ENCODE data around the gene ELAPOR2. TPM values are rescaled to one million over a fixed set of nuclear protein-coding genes. Genes with fewer than 3 reads are reported as not detected.
"Not testable (repeated sequence)": the region's sequence is repeated elsewhere in the genome, so short reads cannot be mapped to it uniquely, and the experiment has no call there.

Gene ELAPOR2
- total and polyA plus RNA-seq, 9 of the 15 experiments (the other 6 are each of a cell fraction or from before 2014, with no cell fraction given): 9.2 to 72.0 (median 35.0) TPM

DNA sequence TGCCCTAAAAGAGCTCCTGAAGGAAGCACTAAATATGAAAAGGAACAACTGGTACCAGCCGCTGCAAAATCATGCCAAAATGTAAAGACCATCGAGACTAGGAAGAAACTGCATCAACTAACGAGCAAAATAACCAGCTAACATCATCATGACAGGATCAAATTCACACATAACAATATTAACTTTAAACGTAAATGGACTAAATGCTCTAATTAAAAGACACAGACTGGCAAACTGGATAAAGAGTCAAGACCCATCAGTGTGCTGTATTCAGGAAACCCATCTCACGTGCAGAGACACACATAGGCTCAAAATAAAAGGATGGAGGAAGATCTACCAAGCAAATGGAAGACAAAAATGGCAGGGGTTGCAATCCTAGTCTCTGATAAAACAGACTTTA lies 17.9 kb downstream of the ELAPOR2 start:
- H3K4me2 ChIP-seq (ENCODE audit: insufficient read depth, low read length); BruUV-seq (replicated peaks); DNase-seq (ENCODE audit: extremely low read depth in 1 of 4, low spot score in 3 of 4); ATAC-seq; POLR2A ChIA-PET; in situ Hi-C loops (cut with MboI); H3K9ac ChIP-seq (ENCODE audit: insufficient read depth in 1 of 2, low read depth in 2 of 2, low read length in 2 of 2); FAIRE-seq; H3K4me3 ChIP-seq; intact Hi-C loops (cut with micrococcal nuclease); H2AFZ ChIP-seq (ENCODE audit: low read depth, low read length); H3K27ac ChIP-seq (ENCODE audit: extremely low read depth, low read depth, low read length); H3K9me3 ChIP-seq (replicated peaks; ENCODE audit: control insufficient read depth, insufficient read depth, low read depth, low read length); H4K20me1 ChIP-seq (replicated peaks; ENCODE audit: control insufficient read depth, insufficient read depth, low read length); H3K27me3 ChIP-seq (ENCODE audit: control insufficient read depth in 2 of 2, insufficient read depth in 2 of 2, low read length in 2 of 2); H3K9me1 ChIP-seq (ENCODE audit: control insufficient read depth, insufficient read depth, low read length); CTCF ChIA-PET (ENCODE audit: low intra/inter-chr PET ratio); H3K36me3 ChIP-seq (ENCODE audit: control insufficient read depth, insufficient read depth, low read length): not testable (repeated sequence)
- WGBS (ENCODE audit: insufficient coverage, low coverage, missing lambda C conversion rate): 44% methylated on average over 4 of the region's 5 CpGs
- H3K79me2 ChIP-seq (ENCODE audit: control insufficient read depth, insufficient read depth, low read length): peaks cover 29% of the 10 kb centered on the region
- H3K4me1 ChIP-seq (replicated peaks in 1 of 2; ENCODE audit: control insufficient read depth in 2 of 2, insufficient read depth in 2 of 2, low read length in 2 of 2): peaks cover 0 to 12% of the 10 kb centered on the region in 2 experiments; a peak in 3 of 5 replicates
- TF ChIP-seq ZNF507 (tag; conservative IDR thresholded peaks at IDR 0.05): peak; percentile 98
- TF ChIP-seq, protein P1, sequence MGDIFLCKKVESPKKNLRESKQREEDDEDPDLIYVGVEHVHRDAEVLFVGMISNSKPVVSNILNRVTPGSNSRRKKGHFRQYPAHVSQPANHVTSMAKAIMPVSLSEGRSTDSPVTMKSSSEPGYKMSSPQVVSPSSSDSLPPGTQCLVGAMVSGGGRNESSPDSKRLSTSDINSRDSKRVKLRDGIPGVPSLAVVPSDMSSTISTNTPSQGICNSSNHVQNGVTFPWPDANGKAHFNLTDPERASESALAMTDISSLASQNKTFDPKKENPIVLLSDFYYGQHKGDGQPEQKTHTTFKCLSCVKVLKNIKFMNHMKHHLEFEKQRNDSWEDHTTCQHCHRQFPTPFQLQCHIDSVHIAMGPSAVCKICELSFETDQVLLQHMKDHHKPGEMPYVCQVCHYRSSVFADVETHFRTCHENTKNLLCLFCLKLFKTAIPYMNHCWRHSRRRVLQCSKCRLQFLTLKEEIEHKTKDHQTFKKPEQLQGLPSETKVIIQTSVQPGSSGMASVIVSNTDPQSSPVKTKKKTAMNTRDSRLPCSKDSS (IDR thresholded peaks at IDR 0.05; ENCODE audit: low read depth, partially characterized antibody): peak; percentile 20
- peak; percentile 91 for TF ChIP-seq ZNF354B (CRISPR knock-in tag; IDR thresholded peaks at IDR 0.05)

Measured in K562 (cell line).